H1 (cell line): ENCODE measurements around the gene ZNF726. TPM values are rescaled to one million over a fixed set of nuclear protein-coding genes. Genes with fewer than 3 reads are reported as not detected.

Experiments
- CTCF ChIA-PET: fragments of 300-600 bp; sonication (Branson Sonifier 250); formaldehyde crosslinking; loops from one replicate; lab custom pipeline; 2021; ENCODE audit not compliant: partially characterized antibody; lab: Charles Lee
- POLR2A ChIA-PET: fragments of 300-600 bp; sonication (Branson Sonifier 250); formaldehyde crosslinking; loops from one replicate; lab custom pipeline; 2021; ENCODE audit warnings: inconsistent platforms; ENCODE audit not compliant: partially characterized antibody; lab: Charles Lee
- DNase-seq, 2 experiments: peaks; one replicate each; pipeline versions ENCODE4 v3.0.0 to v3.0.0-alpha.2; 2010 to 2022; ENCODE audit warnings: low spot score in 2 of 2, low read depth in 1 of 2, mixed read lengths in 1 of 2
- FAIRE-seq: peaks from 2 replicates; lab custom pipeline; 2011; peaks lifted over from hg19 to GRCh38; lab: Jason Lieb, UNC
- H2AFZ ChIP-seq: 2 replicates; pipeline ENCODE4 v1.8.1; 2012; ENCODE audit warnings: low read length, inconsistent platforms
- H2AK5ac ChIP-seq: 2 replicates; pipeline ENCODE4 v1.6.1; 2013; ENCODE audit warnings: low read depth, low read length
- H2BK120ac ChIP-seq: replicated peaks from 2 replicates; pipeline ENCODE3; 2013; ENCODE audit warnings: low read depth, low read length, inconsistent platforms
- H2BK12ac ChIP-seq: 2 replicates; pipeline ENCODE4 v1.6.1; 2013; ENCODE audit warnings: low read depth, low read length
- H2BK15ac ChIP-seq: 2 replicates; pipeline ENCODE4 v1.6.1; 2013; ENCODE audit warnings: low read length
- H2BK20ac ChIP-seq: 2 replicates; pipeline ENCODE4 v1.6.1; 2013; ENCODE audit warnings: low read length
- H2BK5ac ChIP-seq: 2 replicates; pipeline ENCODE4 v1.6.1; 2013; ENCODE audit warnings: low read depth, low read length
- H3K14ac ChIP-seq: 2 replicates; pipeline ENCODE4 v1.6.1; 2013; ENCODE audit warnings: inconsistent platforms; ENCODE audit not compliant: insufficient read length
- H3K18ac ChIP-seq: 2 replicates; pipeline ENCODE4 v1.6.1; 2013; ENCODE audit warnings: low read length; ENCODE audit errors: extremely low read depth
- H3K23ac ChIP-seq: 2 replicates; pipeline ENCODE4 v1.6.1; 2013; ENCODE audit warnings: inconsistent platforms; ENCODE audit not compliant: insufficient read length
- H3K23me2 ChIP-seq: 2 replicates; pipeline ENCODE4 v1.6.1; 2013; ENCODE audit warnings: low read depth, low read length
- H3K27ac ChIP-seq: 2 replicates; pipeline ENCODE4 v1.6.1; 2011; ENCODE audit warnings: low read depth, low read length, inconsistent platforms
- H3K27me3 ChIP-seq, 4 experiments: replicated peaks in 1 of 4; 1 replicate in 1 of 4; 2 replicates in 3 of 4; pipeline versions ENCODE4 v1.6.1 to v1.8.1; 2011 to 2013; ENCODE audit warnings: low read length in 3 of 4, mild to moderate bottlenecking in 3 of 4, inconsistent platforms in 2 of 4, mixed read lengths in 2 of 4, moderate library complexity in 1 of 4; ENCODE audit not compliant: control insufficient read depth in 3 of 4, insufficient read depth in 3 of 4; ENCODE audit errors: extremely low read depth in 1 of 4
- H3K36me3 ChIP-seq, 4 experiments: 2 replicates each; pipeline versions ENCODE4 v1.6.1 to v1.8.1; 2011 to 2013; ENCODE audit warnings: mild to moderate bottlenecking in 4 of 4, low read length in 3 of 4, moderate library complexity in 2 of 4, control low read depth in 1 of 4, inconsistent platforms in 1 of 4; ENCODE audit not compliant: insufficient read depth in 4 of 4, control insufficient read depth in 2 of 4
- H3K4ac ChIP-seq: replicated peaks from 2 replicates; pipeline ENCODE3; 2013; ENCODE audit warnings: low read length, low read depth, mixed read lengths, inconsistent platforms; ENCODE audit not compliant: insufficient read length
- H3K4me1 ChIP-seq, 4 experiments: replicated peaks in 1 of 4; 1 replicate in 1 of 4; 2 replicates in 3 of 4; pipeline versions ENCODE4 v1.6.1 to v1.8.1; 2011 to 2013; ENCODE audit warnings: low read length in 3 of 4, inconsistent platforms in 2 of 4, mixed read lengths in 1 of 4; ENCODE audit not compliant: insufficient read depth in 4 of 4, control insufficient read depth in 3 of 4
- H3K4me2 ChIP-seq, 2 experiments: 2 replicates each; pipeline versions ENCODE4 v1.6.1 to v1.8.1; 2011 to 2013; ENCODE audit warnings: low read depth in 2 of 2, low read length in 2 of 2, control low read depth in 1 of 2, inconsistent platforms in 1 of 2, mild to moderate bottlenecking in 1 of 2; ENCODE audit not compliant: insufficient read depth in 1 of 2
- H3K4me3 ChIP-seq, 4 experiments: fragments of 200-600, 300-600 bp in 1 of 4; sonication (generic), shearing (Covaris generic), sonication (Bioruptor Twin) in 1 of 4; 2 replicates each; pipeline versions ENCODE4 v1.5.1 to v1.8.1; 2011 to 2016; ENCODE audit warnings: low read length in 4 of 4, low read depth in 3 of 4, control low read depth in 2 of 4, inconsistent platforms in 2 of 4, mild to moderate bottlenecking in 2 of 4, mixed read lengths in 1 of 4, moderate library complexity in 1 of 4; ENCODE audit not compliant: insufficient read depth in 2 of 4; ENCODE audit errors: extremely low read depth in 1 of 4
- H3K56ac ChIP-seq: replicated peaks from 2 replicates; pipeline ENCODE3; 2013; ENCODE audit warnings: low read depth, mild to moderate bottlenecking, mixed read lengths, low read length, inconsistent platforms; ENCODE audit not compliant: insufficient read length
- H3K79me1 ChIP-seq: 2 replicates; pipeline ENCODE4 v1.6.1; 2013; ENCODE audit warnings: low read depth, low read length, control low read depth
- H3K79me2 ChIP-seq, 2 experiments: 2 replicates each; pipeline versions ENCODE4 v1.6.1 to v1.8.1; 2012 to 2013; ENCODE audit warnings: low read length in 2 of 2, mild to moderate bottlenecking in 2 of 2, inconsistent platforms in 1 of 2; ENCODE audit not compliant: insufficient read depth in 2 of 2, control insufficient read depth in 1 of 2
- H3K9ac ChIP-seq, 4 experiments: replicated peaks in 1 of 4; 1 replicate in 1 of 4; 2 replicates in 3 of 4; pipeline versions ENCODE4 v1.6.1 to v1.8.1; 2011 to 2013; ENCODE audit warnings: low read depth in 3 of 4, low read length in 3 of 4, control low read depth in 2 of 4, mild to moderate bottlenecking in 2 of 4, moderate library complexity in 2 of 4, inconsistent platforms in 1 of 4; ENCODE audit errors: extremely low read depth in 1 of 4
- H3K9me3 ChIP-seq, 2 experiments: 2 replicates each; pipeline versions ENCODE4 v1.6.1 to v1.8.1; 2012 to 2013; ENCODE audit warnings: mild to moderate bottlenecking in 2 of 2, moderate library complexity in 2 of 2, control low read depth in 1 of 2, inconsistent platforms in 1 of 2, low read depth in 1 of 2, low read length in 1 of 2, mixed read lengths in 1 of 2; ENCODE audit not compliant: insufficient read depth in 2 of 2
- H4K20me1 ChIP-seq, 2 experiments: replicated peaks in 1 of 2; 2 replicates each; pipeline versions ENCODE3 to v1.8.1; 2011 to 2013; ENCODE audit warnings: inconsistent platforms in 2 of 2, low read length in 2 of 2, mild to moderate bottlenecking in 1 of 2; ENCODE audit not compliant: insufficient read depth in 2 of 2, control insufficient read depth in 1 of 2
- H4K5ac ChIP-seq: 2 replicates; pipeline ENCODE4 v1.6.1; 2013; ENCODE audit warnings: low read length, low read depth, mixed read lengths, inconsistent platforms; ENCODE audit not compliant: insufficient read length
- H4K8ac ChIP-seq: 2 replicates; pipeline ENCODE4 v1.8.0; 2013; ENCODE audit warnings: mild to moderate bottlenecking, moderate library complexity, low read length, inconsistent platforms; ENCODE audit not compliant: insufficient read depth; ENCODE audit errors: extremely low read depth
- H4K91ac ChIP-seq: replicated peaks from 2 replicates; pipeline ENCODE3; 2013; ENCODE audit warnings: low read length, mixed read lengths, inconsistent platforms; ENCODE audit not compliant: insufficient read length
- ATF2 ChIP-seq: IDR thresholded peaks from 2 replicates; pipeline ENCODE4 v1.6.1; 2012; ENCODE audit warnings: low read length, inconsistent platforms
- CEBPB ChIP-seq: IDR thresholded peaks from 2 replicates; pipeline ENCODE4 v1.6.1; 2012; ENCODE audit warnings: low read depth, low read length
- FOSL1 ChIP-seq: IDR thresholded peaks from 2 replicates; pipeline ENCODE4 v1.6.1; 2011; ENCODE audit warnings: mild to moderate bottlenecking, low read depth, low read length, moderate library complexity; ENCODE audit not compliant: insufficient read depth
- KDM4A ChIP-seq: IDR thresholded peaks from one replicate; pipeline ENCODE4 v1.7.1; 2012; ENCODE audit warnings: low read depth, mild to moderate bottlenecking, moderate library complexity, low read length, inconsistent platforms; ENCODE audit not compliant: severe bottlenecking
- MAFK ChIP-seq: IDR thresholded peaks from 2 replicates; pipeline ENCODE4 v1.6.1; 2012; ENCODE audit warnings: low read depth, mild to moderate bottlenecking, improper control_type of control experiment, low read length
- MAX ChIP-seq: IDR thresholded peaks from 2 replicates; pipeline ENCODE4 v1.6.1; 2012; ENCODE audit warnings: inconsistent platforms
- PHF8 ChIP-seq: fragments of 200-600 bp; sonication (generic); conservative IDR thresholded peaks from 2 replicates; pipeline ENCODE4 v1.7.1; 2012; ENCODE audit warnings: low read depth, mild to moderate bottlenecking, inconsistent platforms, low read length, moderate library complexity
- POU5F1 ChIP-seq: IDR thresholded peaks from 2 replicates; pipeline ENCODE4 v1.6.1; 2011; ENCODE audit warnings: low read depth, mild to moderate bottlenecking, low read length, moderate library complexity
- RAD21 ChIP-seq, 2 experiments: IDR thresholded peaks in 1 of 2; conservative IDR thresholded peaks in 1 of 2; 2 replicates each; pipeline ENCODE4 v1.6.1; 2011; ENCODE audit warnings: low read depth in 2 of 2, low read length in 2 of 2, improper control_type of control experiment in 1 of 2, inconsistent platforms in 1 of 2, mild to moderate bottlenecking in 1 of 2, moderate library complexity in 1 of 2
- SAP30 ChIP-seq: fragments of 300-600 bp; sonication (generic); IDR thresholded peaks from 2 replicates; pipeline ENCODE4 v1.7.1; 2012; ENCODE audit warnings: low read length, moderate library complexity, mild to moderate bottlenecking, inconsistent platforms; ENCODE audit not compliant: insufficient read depth, insufficient replicate concordance
- SP4 ChIP-seq: IDR thresholded peaks from 2 replicates; pipeline ENCODE4 v1.6.1; 2012; ENCODE audit warnings: low read length, inconsistent platforms
- SUZ12 ChIP-seq: fragments of 200-600 bp; sonication (generic); IDR thresholded peaks from 2 replicates; pipeline ENCODE4 v1.6.1; 2012; ENCODE audit warnings: mild to moderate bottlenecking, inconsistent platforms, low read length, moderate library complexity, mixed read lengths
- TBP ChIP-seq: IDR thresholded peaks from 2 replicates; pipeline ENCODE4 v1.6.1; 2011; ENCODE audit warnings: low read depth, low read length, improper control_type of control experiment
- TCF12 ChIP-seq: IDR thresholded peaks from 2 replicates; pipeline ENCODE4 v1.6.1; 2011; ENCODE audit warnings: low read depth, mild to moderate bottlenecking, low read length
- polyA plus RNA-seq, 7 experiments: library from polyadenylated mRNA; depleted of rRNA in 3 of 7; stranded (reverse) in 5 of 7; unstranded in 2 of 7; fragments of >200 nt in 5 of 7; fragments of 200-250 nt in 2 of 7; gene quantifications; 1 replicate in 5 of 7; 2 replicates in 1 of 7; 4 replicates in 1 of 7; pipeline versions ENCODE4 v1.2.1 to v1.2.3, GENCODE V29; 2011 to 2013; ENCODE audit warnings: missing spikeins in 2 of 7, mixed read lengths in 2 of 7
- total RNA-seq: library from RNA; stranded (reverse); fragmentation: NEBNext Ultra II Directional; extraction: Animal tissue kit (Norgen Biotek cat#: 25700); gene quantifications from 2 replicates; pipeline ENCODE4 v1.2.1, GENCODE V29; 2021

The ZNF726 gene
- total and polyA plus RNA-seq, 2 of the 8 experiments (the other 6 are each of a cell fraction or from before 2014, with no cell fraction given) = not detected

DNA sequence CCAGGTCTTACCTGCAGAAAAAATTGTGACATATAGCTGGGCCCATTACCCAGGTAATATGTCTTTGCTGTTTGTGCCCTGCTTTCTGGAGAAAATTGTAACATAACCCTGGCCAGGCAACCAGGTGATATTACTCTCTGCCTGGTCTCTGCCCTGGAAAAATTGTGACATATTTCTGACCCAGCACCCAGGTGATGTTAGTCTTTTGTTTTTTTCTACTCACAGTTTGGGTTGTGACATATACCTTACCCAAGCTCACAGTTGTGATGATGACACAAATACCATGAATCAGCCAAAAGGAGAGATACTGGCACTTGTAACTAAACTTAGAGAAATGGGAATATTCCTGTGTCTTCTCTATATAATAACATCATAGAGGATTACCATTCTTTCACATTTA is 6.5 kb upstream of the ZNF726 start:
- no peak overlapping the region for H3K23ac ChIP-seq
- no peaks in the 10 kb centered on the region for H3K79me2 ChIP-seq
- H2BK15ac ChIP-seq = no peak overlapping the region
- no peak overlapping the region for H4K91ac ChIP-seq
- peaks cover 73 to 95% of the 10 kb centered on the region in 2 experiments for H3K9me3 ChIP-seq
- H2BK12ac ChIP-seq = no peak overlapping the region
- no peak overlapping the region for H2AK5ac ChIP-seq
- no peaks in the 10 kb centered on the region for H4K20me1 ChIP-seq
- no peak overlapping the region for H3K4me2 ChIP-seq
- H3K79me1 ChIP-seq = no peaks in the 10 kb centered on the region
- no peak overlapping the region for H3K4me3 ChIP-seq
- no peak overlapping the region for H2BK20ac ChIP-seq
- CTCF ChIA-PET = no interaction called here
- POLR2A ChIA-PET = no interaction called here
- no peak overlapping the region for H3K27ac ChIP-seq
- no peaks in the 10 kb centered on the region for H3K23me2 ChIP-seq
- H3K14ac ChIP-seq = no peak overlapping the region
- H3K4ac ChIP-seq = no peak overlapping the region
- H3K9ac ChIP-seq = no peak overlapping the region
- no peak overlapping the region for H4K5ac ChIP-seq
- H3K18ac ChIP-seq = no peak overlapping the region
- H3K36me3 ChIP-seq = no peaks in the 10 kb centered on the region; a peak in 1 of 8 replicates
- H3K4me1 ChIP-seq = no peaks in the 10 kb centered on the region
- H4K8ac ChIP-seq = no peak overlapping the region
- no peak overlapping the region for H2BK120ac ChIP-seq
- H2AFZ ChIP-seq = no peak overlapping the region
- no peaks in the 10 kb centered on the region for H3K27me3 ChIP-seq
- no peak overlapping the region for H3K56ac ChIP-seq
- DNase-seq (no peak), FAIRE-seq (no peak)
- no peak overlapping the region for H2BK5ac ChIP-seq
- TF ChIP-seq KDM4A = no peak
- no peak for TF ChIP-seq CEBPB
- TF ChIP-seq RAD21 (IDR thresholded peaks at IDR 0.05 in 1 of 2, conservative IDR thresholded peaks at IDR 0.05 in 1 of 2; ENCODE audit: low read depth in 2 of 2, low read length in 2 of 2) = no peak
- no peak for TF ChIP-seq TBP
- no peak for TF ChIP-seq MAX
- TF ChIP-seq TCF12 = no peak
- no peak for TF ChIP-seq MAFK
- TF ChIP-seq PHF8 = no peak
- no peak for TF ChIP-seq ATF2
- TF ChIP-seq SP4 = no peak
- TF ChIP-seq SAP30 = no peak
- TF ChIP-seq SUZ12 = no peak
- TF ChIP-seq POU5F1 = no peak
- no peak for TF ChIP-seq FOSL1
